Stimulated activated CD8-positive, alpha-beta memory T cell treated with anti-CD3 and anti-CD28 coated beads, Interleukin-7, amount 100 ng/mL, for 4 hours (primary cell): ENCODE measurements around the gene TRAK2.
"Not testable (repeated sequence)": the region's sequence is repeated elsewhere in the genome, so short reads cannot be mapped to it uniquely, and the experiment has no call there.

Source experiments
- DNase-seq, 2 donors: peaks; one replicate each; pipeline ENCODE4 v3.0.0-alpha.2; 2020; ENCODE audit warnings: low read depth in 2 of 2

Gene TRAK2

GRCh38 chr2:201414099-201415023 is 36.9 kb downstream of the TRAK2 start:
- no peak for DNase-seq

GRCh38 chr2:201413552-201413951 is 37.7 kb downstream of the TRAK2 start:
- no peak for DNase-seq

GRCh38 chr2:201413143-201413542 is 38.1 kb downstream of the TRAK2 start:
- DNase-seq, result no peak

GRCh38 chr2:201411421-201411820 is 39.8 kb downstream of the TRAK2 start:
- DNase-seq, result no peak

GRCh38 chr2:201408931-201409330 is 42.3 kb downstream of the TRAK2 start:
- DNase-seq, result no peak

- DNase-seq, result no peak
Observed at GRCh38 chr2:201407265-201407664, 44.0 kb downstream of the TRAK2 start.

GRCh38 chr2:201406077-201406662 is 45.1 kb downstream of the TRAK2 start:
- DNase-seq, result no peak

- no peak for DNase-seq
Observed at GRCh38 chr2:201404699-201405280, 46.5 kb downstream of the TRAK2 start.

- DNase-seq, result no peak
Observed at GRCh38 chr2:201403880-201404279, 47.4 kb downstream of the TRAK2 start.

GRCh38 chr2:201402651-201403562 is 48.4 kb downstream of the TRAK2 start:
- DNase-seq, result no peak

- DNase-seq, result no peak
Observed at GRCh38 chr2:201401815-201402214, 49.4 kb downstream of the TRAK2 start.

GRCh38 chr2:201396595-201396994 is 54.7 kb downstream of the TRAK2 start:
- no peak for DNase-seq

- no peak for DNase-seq
Observed at GRCh38 chr2:201383136-201383535, 68.1 kb downstream of the TRAK2 start.

- no peak for DNase-seq
Observed at GRCh38 chr2:201378496-201379397, 72.5 kb downstream of the TRAK2 start.

- no peak for DNase-seq
Observed at GRCh38 chr2:201377218-201377617, 74.0 kb downstream of the TRAK2 start.

- DNase-seq, result no peak
Observed at GRCh38 chr2:201369775-201370174, 81.5 kb downstream of the TRAK2 start.

- not testable (repeated sequence) for DNase-seq
Observed at GRCh38 chr2:201369318-201369717, 81.9 kb downstream of the TRAK2 start.

- no peak for DNase-seq
Observed at GRCh38 chr2:201366146-201366545, 85.1 kb downstream of the TRAK2 start.

GRCh38 chr2:201363857-201364560 is 87.2 kb downstream of the TRAK2 start:
- DNase-seq, result no peak

GRCh38 chr2:201362396-201362795 is 88.9 kb downstream of the TRAK2 start:
- DNase-seq, result no peak
